ENCODE results near the gene DOC2A.

The DOC2A gene

DNA sequence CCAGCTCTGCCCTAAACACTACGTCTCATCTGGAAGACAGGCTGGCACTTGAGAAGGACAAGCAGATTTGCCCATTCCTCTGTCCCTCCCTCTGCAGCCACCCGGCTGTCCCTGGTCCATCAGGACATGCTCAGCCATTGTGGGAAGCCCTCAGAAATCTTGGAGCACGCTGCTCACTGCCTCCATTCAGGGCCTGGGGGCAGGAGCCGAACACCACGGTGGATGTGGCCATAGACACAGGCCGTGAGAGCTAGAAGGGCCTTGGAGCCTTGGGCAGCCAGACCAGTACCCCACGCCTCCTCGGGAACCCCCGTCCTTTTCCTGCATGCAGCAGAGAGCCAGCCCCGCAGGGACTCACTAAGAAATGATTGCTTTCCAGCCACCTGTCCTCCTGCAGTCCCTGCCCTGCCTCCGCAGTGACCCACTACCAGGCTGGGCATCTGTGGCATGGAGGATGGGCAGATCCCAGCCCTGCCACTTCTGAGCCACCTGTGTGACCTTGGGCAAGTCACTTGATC is 3.4 kb downstream of the DOC2A start:
- no peak for DNase-seq (ENCODE audit: low read depth, low spot score)
- no peak overlapping the region for H3K4me3 ChIP-seq (ENCODE audit: low read length)

DNA sequence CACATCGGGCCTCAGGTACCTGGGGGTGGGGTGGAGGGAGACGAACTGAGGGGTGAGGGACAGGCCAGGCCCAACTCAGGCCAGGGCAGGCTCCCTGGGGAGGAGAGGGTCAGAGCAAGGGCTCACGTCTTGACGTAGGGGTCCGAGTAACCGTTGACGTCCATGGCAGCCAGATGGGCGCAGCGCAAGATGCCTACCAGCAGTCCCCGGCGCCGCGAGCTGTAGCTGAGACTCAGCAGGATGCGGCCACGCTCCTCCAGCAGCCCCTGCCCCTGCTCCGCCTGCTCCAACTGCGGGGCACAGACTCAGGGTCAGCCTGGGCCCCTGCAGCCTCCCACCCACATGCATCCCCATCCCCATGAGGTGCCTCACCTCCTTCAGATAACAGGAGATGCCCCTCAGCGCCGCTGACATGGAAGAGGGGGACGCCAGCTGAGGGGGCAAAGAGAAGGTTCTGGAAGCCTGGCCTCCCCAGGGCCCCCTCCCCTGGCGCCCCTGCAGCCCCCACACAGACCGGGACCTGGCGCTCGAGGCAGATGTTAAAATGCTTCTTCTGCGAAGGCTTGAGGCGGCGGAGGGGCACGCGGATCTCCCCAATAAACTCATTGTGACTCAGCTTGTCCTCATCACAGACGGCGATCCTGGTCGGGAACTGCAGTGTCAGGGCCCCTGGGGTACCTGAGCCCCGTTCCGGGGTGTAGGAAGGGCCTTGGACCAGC is 4.0 kb downstream of the DOC2A start:
- H3K4me3 ChIP-seq (ENCODE audit: low read length) = no peak overlapping the region
- DNase-seq (ENCODE audit: low read depth, low spot score) = no peak

GRCh38 chr16:30006095-30006473 is 4.7 kb downstream of the DOC2A start:
- no peak overlapping the region for H3K4me3 ChIP-seq (ENCODE audit: low read length)

GRCh38 chr16:30005341-30006094 is 5.3 kb downstream of the DOC2A start:
- DNase-seq (ENCODE audit: low read depth, low spot score) = peak; percentile 35

More at GRCh38 chr16:30006095-30006473, 4.7 kb downstream of the DOC2A start:
- DNase-seq (ENCODE audit: low read depth, low spot score) = no peak

GRCh38 chr16:30004811-30005242 is 6.0 kb downstream of the DOC2A start:
- H3K4me3 ChIP-seq (ENCODE audit: low read length) = no peak overlapping the region
- peak; percentile 42 for DNase-seq (ENCODE audit: low read depth, low spot score)

More at GRCh38 chr16:30005341-30006094, 5.3 kb downstream of the DOC2A start:
- no peak overlapping the region for H3K4me3 ChIP-seq (ENCODE audit: low read length)

GRCh38 chr16:30004424-30004776 is 6.4 kb downstream of the DOC2A start:
- no peak for DNase-seq (ENCODE audit: low read depth, low spot score)
- no peak overlapping the region for H3K4me3 ChIP-seq (ENCODE audit: low read length)

DNA sequence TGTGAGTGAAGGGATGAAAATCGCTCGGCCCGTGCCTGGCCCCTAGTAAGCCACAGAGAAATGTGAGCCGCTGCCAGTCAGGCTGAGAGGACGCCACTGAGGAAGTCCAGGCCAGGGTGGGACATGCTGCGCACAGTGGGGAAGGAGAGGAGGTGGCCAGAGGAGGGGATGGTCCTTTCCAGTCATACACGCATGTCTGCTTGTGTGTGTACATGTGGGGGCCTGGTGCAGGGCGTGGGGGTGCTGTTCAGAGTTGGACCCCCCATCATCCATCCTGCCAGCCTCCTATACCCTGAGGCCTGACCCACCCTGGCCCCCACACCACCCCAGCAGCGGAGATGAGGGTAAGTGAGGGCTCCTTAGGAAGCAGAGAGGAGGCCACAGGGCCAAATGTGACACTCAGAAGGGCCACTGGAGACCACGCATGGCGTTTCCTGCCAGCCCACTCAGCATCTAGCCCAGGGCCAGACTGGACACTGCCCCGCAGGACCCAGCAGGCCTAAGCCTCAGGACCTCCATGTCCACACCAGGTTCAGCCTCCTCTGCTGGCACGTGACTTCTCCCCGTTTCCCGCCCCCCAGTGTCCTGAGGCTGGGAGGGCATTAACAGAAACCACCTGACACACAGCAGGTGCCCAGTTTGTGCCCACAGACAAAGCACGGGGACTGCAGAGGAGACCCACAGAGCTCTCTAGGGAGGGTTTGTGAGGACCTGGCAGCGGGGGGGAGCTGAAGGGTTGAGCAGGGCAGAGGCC is 7.0 kb downstream of the DOC2A start:
- no peak for DNase-seq (ENCODE audit: low read depth, low spot score)
- no peak overlapping the region for H3K4me3 ChIP-seq (ENCODE audit: low read length)

- no peak for DNase-seq (ENCODE audit: low read depth, low spot score)
- H3K4me3 ChIP-seq (ENCODE audit: low read length) = no peak overlapping the region
Observed at GRCh38 chr16:30002614-30003346, 8.0 kb downstream of the DOC2A start.

- no peak overlapping the region for H3K4me3 ChIP-seq (ENCODE audit: low read length)
- no peak for DNase-seq (ENCODE audit: low read depth, low spot score)
Observed at GRCh38 chr16:30000735-30001631, 9.8 kb downstream of the DOC2A start.

- H3K4me3 ChIP-seq (ENCODE audit: low read length) = no peak overlapping the region
- DNase-seq (ENCODE audit: low read depth, low spot score) = no peak
Observed at GRCh38 chr16:29999605-30000004, 11.2 kb downstream of the DOC2A start.

DNA sequence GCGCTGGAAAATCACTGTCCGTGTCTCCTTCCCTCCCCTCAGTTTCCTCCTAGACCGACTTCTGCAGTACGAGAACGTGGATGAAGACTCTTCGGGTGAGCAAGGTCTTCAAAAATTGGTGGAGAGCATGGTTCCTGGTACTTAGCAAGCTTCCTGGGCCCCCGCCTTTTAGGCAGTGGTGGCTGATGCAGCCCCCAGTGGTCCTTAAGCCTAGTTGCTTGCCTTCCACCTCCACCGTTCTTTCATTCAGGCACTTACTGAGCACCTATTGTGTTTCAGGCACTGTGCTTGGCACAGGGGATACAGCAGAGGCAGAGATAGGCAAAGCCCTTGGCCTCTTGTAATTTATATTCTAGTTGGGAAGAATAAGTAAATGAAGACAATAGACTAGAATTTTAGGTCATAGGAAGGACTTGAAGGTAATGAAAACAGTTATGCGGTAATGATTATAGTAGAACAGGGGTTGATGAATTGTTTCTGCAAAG is 14.0 kb downstream of the DOC2A start:
- H3K4me3 ChIP-seq (ENCODE audit: low read length) = peak overlapping the region; percentile 96
- no peak for DNase-seq (ENCODE audit: low read depth, low spot score)

- peak; percentile 95 for DNase-seq (ENCODE audit: low read depth, low spot score)
- H3K4me3 ChIP-seq (ENCODE audit: low read length) = peak within 1 kb of the TSS; percentile 96
Observed at GRCh38 chr16:29995911-29996765, 14.7 kb downstream of the DOC2A start, which contains the start of gene INO80E. Gene INO80E, plus strand, starts transcription at chr16:29996241. Its CDS starts 70 bp downstream, at chr16:29996311.

DNA sequence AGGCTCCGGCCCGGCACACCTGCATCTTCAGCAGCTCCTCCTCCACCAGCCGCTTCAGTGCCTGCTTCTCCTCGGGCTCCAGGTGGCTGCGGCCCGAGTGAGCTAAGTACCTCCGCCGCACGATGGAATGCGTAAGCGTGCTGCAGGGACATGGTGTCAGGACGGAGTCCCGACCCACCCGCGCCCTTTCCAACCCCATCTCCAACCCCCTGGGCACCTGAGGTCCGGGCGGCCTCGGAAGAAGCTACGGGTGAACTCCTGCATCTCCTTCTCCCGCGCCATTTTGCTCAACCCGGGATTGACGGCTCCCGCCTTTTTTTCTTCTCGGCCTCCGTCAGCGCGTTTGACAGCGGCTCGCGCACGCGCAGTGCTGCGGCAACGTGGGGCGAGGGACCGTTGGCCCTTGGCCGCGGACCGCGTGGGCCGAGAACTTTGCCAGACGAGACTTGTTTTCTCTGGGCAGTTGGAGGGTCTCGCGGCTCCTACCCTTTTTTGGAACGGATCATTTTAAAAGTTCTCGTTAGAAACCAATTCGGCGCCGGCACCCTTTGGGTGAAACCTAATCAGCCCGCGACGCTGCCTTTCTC is 15.4 kb downstream of the DOC2A start, which contains the start of gene HIRIP3:
TSS of gene HIRIP3 (minus strand) at position 294 of the 587 bp plus-strand sequence. CDS start at position 282, 12 bp downstream.
- DNase-seq (ENCODE audit: low read depth, low spot score) = peak; percentile 84
- peak within 1 kb of the TSS; percentile 96 for H3K4me3 ChIP-seq (ENCODE audit: low read length)

DNA sequence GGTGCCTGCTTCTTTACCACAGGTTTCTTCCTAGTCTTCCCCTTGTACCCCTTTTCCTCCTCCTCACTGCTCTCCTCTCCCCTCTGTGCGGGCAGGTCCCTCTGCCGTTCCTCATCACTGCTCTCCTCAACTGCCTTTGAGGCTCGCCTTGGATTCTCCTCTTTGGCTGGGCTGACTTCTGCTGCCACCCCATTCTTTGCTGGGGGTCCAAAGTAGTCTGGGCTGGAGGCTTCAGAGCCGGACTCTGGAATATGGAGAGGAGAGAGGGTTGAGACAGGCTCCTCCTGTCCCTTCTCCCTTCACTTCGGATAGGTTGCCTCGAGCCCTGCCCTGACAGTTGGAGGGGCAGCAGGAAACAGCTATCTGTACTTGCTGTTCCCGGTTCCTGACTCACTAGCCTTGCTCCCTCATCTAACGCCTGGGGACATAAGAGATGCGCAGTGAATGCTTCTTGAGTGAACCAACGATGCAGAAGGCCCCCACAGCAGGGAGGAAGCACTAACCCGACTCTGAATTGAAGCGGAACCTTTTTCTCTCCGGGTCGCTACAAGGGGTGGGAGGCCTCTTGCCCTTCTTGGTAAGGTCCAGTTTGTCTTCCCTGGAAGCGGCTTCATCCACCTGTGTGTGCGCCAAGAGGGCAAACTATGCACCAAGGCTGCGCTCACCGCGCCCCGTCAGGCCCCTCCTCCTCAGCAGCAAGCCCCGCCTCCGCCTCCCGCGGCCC is 16.1 kb downstream of the DOC2A start:
- peak overlapping the region; percentile 96 for H3K4me3 ChIP-seq (ENCODE audit: low read length)
- no peak for DNase-seq (ENCODE audit: low read depth, low spot score)

DNA sequence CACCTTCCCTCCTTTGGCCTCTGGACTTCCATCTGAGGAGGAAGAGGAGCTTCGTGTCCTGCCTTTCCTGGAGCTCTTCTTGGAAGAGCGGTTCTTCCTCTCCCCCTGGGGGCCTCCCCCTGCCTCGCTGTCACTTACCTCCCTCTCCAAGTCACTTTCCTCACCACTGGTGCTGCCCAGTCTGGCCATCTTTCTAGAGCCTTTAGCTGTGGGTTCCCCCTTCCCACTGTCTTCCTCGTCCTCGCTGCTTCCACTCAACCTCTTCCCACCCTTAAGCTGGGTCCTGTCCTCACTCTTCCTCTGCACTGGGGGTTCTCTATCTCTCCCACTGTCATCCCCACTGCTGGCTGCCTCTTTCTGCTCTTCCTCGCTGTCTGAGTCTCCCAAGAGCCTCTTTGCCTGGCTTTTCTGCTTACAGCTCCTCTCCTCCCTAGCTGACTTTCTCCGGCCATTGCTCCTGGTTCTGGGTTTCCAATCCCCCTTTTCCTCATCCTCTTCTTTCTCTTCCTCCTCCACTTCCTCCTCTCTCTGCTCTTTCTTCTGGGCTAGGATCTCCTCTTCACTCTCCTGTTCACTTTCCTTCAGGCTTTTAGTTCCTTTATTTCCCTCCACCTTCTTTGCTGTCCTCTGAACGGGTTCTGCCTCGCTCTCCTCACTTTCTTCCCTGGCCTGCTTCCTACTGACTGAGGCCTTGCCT is 16.8 kb downstream of the DOC2A start:
- DNase-seq (ENCODE audit: low read depth, low spot score) = no peak
- H3K4me3 ChIP-seq (ENCODE audit: low read length) = peak overlapping the region; percentile 96

Measured in Jurkat, Clone E6-1 (cell line).